Neural progenitor cell (in vitro differentiated cells): Measurements from ENCODE around the gene PRCD. TPM values are rescaled to one million over a fixed set of nuclear protein-coding genes. Genes with fewer than 3 reads are reported as not detected.

Source experiments
- DNase-seq: peaks from one replicate; pipeline ENCODE4 v3.0.0-alpha.2; 2016; ENCODE audit warnings: low spot score
- H2AFZ ChIP-seq: fragments of 200-600 bp; sonication (generic); replicated peaks from 2 replicates; pipeline ENCODE4 v1.6.1; 2016; ENCODE audit warnings: antibody characterized with exemption
- H3F3A ChIP-seq: fragments of 200-600 bp; sonication (generic); 2 replicates; pipeline ENCODE4 v1.6.1; 2016; ENCODE audit warnings: antibody characterized with exemption, low read depth
- H3K27ac ChIP-seq: fragments of 200-600 bp; sonication (generic); 2 replicates; pipeline ENCODE4 v1.5.1; 2016; ENCODE audit warnings: mild to moderate bottlenecking
- H3K27me3 ChIP-seq: fragments of 200-600 bp; sonication (generic); 2 replicates; pipeline ENCODE4 v1.6.1; 2016; ENCODE audit warnings: mild to moderate bottlenecking, moderate library complexity
- H3K36me3 ChIP-seq: fragments of 200-600 bp; sonication (generic); 2 replicates; pipeline ENCODE4 v1.5.1; 2016
- H3K4me1 ChIP-seq: fragments of 200-600 bp; sonication (generic); 2 replicates; pipeline ENCODE4 v1.6.1; 2016; ENCODE audit warnings: mixed run types
- H3K4me2 ChIP-seq: fragments of 200-600 bp; sonication (generic); 2 replicates; pipeline ENCODE4 v1.6.1; 2016
- H3K4me3 ChIP-seq: fragments of 200-600 bp; sonication (generic); 2 replicates; pipeline ENCODE4 v1.5.1; 2016
- H3K79me2 ChIP-seq: fragments of 200-600 bp; sonication (generic); 2 replicates; pipeline ENCODE4 v1.6.1; 2016; ENCODE audit warnings: low read depth
- H3K9ac ChIP-seq: fragments of 200-600 bp; sonication (generic); 2 replicates; pipeline ENCODE4 v1.6.1; 2016
- H3K9me3 ChIP-seq: fragments of 200-600 bp; sonication (generic); 2 replicates; pipeline ENCODE4 v1.5.1; 2016; ENCODE audit warnings: low read depth
- H4K20me1 ChIP-seq: fragments of 200-600 bp; sonication (generic); 2 replicates; pipeline ENCODE4 v1.6.1; 2016; ENCODE audit warnings: low read depth
- H3K27ac Mint-ChIP-seq: 3 replicates; pipeline ENCODE4 v1.8.0; 2021; ENCODE audit warnings: mixed read lengths
- H3K27me3 Mint-ChIP-seq: 2 replicates; pipeline ENCODE4 v1.8.0; 2022; ENCODE audit warnings: low read depth, mild to moderate bottlenecking, inconsistent platforms, moderate library complexity, mixed read lengths; ENCODE audit not compliant: insufficient read depth
- H3K36me3 Mint-ChIP-seq: 3 replicates; pipeline ENCODE4 v1.8.0; 2021; ENCODE audit warnings: mixed read lengths
- H3K4me1 Mint-ChIP-seq: 3 replicates; pipeline ENCODE4 v1.8.0; 2021; ENCODE audit warnings: mixed read lengths
- H3K4me3 Mint-ChIP-seq: 3 replicates; pipeline ENCODE4 v1.8.0; 2021; ENCODE audit warnings: mild to moderate bottlenecking, moderate library complexity, mixed read lengths
- H3K9me3 Mint-ChIP-seq: 3 replicates; pipeline ENCODE4 v1.8.0; 2020; ENCODE audit warnings: mixed read lengths
- EZH2 ChIP-seq: fragments of 200-600 bp; sonication (generic); IDR thresholded peaks from 2 replicates; pipeline ENCODE4 v1.6.1; 2017; ENCODE audit warnings: antibody characterized with exemption, mild to moderate bottlenecking, moderate library complexity
- EZH2phosphoT487 ChIP-seq: fragments of 200-600 bp; sonication (generic); IDR thresholded peaks from 2 replicates; pipeline ENCODE4 v1.6.1; 2017; ENCODE audit warnings: antibody characterized with exemption
- total RNA-seq: library from RNA; depleted of rRNA; stranded (reverse); fragments of >200 nt; gene quantifications from 2 replicates; pipeline ENCODE4 v1.2.3, GENCODE V29; 2015; ENCODE audit warnings: low replicate concordance
- TF ChIP-seq, protein P1 (sequence below): fragments of 200-600 bp; sonication (generic); IDR thresholded peaks from 2 replicates; pipeline ENCODE4 v1.5.1; 2017; ENCODE audit warnings: antibody characterized with exemption, mild to moderate bottlenecking

Gene PRCD
- total RNA-seq, 1 donor from 2014 or later: not detected

DNA sequence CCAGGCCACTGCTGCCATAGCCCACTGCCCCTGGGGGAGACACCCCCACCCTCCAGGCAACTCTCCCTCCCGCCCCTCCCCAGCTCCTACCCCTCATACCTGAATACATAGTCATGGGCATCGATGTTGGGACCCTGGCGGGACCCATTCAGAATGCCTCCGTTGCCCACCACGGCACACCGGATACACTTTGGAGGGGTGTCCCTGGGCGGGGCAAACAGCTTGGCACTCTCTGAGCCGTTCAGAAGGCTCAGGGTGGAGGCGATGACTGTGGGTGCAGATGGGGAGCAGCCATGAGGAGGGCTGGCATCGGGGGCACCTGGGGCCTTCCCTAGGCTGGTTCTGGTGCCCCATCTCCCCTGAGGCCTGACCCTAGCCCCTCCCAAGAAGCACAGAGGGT is 33.3 kb downstream of the PRCD start:
- no peak for DNase-seq
- peaks cover 13% of the 10 kb centered on the region for H3K4me1 ChIP-seq
- peaks cover 14% of the 10 kb centered on the region for H3K4me1 Mint-ChIP-seq

DNA sequence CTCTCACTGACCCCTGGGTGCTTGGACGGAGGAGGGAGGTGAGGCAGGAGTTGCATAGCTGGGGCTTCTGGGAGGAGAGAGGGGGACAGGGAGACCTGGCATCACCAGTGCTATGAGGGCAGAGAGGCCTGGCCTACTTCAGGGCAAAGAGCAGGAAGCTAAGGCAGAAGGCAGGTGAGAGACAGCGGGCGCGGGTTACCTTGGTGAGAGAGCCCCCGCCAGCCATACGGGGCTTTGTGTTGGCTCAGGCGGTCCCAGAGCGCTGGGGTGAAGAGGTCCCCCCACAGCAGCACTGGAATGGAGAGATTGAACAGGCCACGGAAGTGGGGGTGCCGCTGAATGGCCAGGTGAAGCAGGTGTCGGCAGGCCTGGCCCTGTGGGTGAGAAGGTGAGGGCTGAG is 34.3 kb downstream of the PRCD start:
- H3K4me2 ChIP-seq: no peak overlapping the region
- no peak overlapping the region for H3K4me3 Mint-ChIP-seq
- H3K4me1 ChIP-seq: peaks cover 12% of the 10 kb centered on the region
- peaks cover 7% of the 10 kb centered on the region for H3F3A ChIP-seq
- no peak overlapping the region for H3K4me3 ChIP-seq
- H3K36me3 ChIP-seq: no peaks in the 10 kb centered on the region
- DNase-seq: no peak
- H3K27me3 ChIP-seq: peaks cover 35% of the 10 kb centered on the region
- no peaks in the 10 kb centered on the region for H3K9me3 Mint-ChIP-seq
- no peaks in the 10 kb centered on the region for H3K36me3 Mint-ChIP-seq
- no peak overlapping the region for H3K27ac ChIP-seq
- TF ChIP-seq, protein P1, sequence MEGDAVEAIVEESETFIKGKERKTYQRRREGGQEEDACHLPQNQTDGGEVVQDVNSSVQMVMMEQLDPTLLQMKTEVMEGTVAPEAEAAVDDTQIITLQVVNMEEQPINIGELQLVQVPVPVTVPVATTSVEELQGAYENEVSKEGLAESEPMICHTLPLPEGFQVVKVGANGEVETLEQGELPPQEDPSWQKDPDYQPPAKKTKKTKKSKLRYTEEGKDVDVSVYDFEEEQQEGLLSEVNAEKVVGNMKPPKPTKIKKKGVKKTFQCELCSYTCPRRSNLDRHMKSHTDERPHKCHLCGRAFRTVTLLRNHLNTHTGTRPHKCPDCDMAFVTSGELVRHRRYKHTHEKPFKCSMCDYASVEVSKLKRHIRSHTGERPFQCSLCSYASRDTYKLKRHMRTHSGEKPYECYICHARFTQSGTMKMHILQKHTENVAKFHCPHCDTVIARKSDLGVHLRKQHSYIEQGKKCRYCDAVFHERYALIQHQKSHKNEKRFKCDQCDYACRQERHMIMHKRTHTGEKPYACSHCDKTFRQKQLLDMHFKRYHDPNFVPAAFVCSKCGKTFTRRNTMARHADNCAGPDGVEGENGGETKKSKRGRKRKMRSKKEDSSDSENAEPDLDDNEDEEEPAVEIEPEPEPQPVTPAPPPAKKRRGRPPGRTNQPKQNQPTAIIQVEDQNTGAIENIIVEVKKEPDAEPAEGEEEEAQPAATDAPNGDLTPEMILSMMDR: no peak
- no peak for TF ChIP-seq EZH2
- TF ChIP-seq EZH2phosphoT487: no peak
- no peaks in the 10 kb centered on the region for H3K79me2 ChIP-seq
- no peak overlapping the region for H3K9ac ChIP-seq
- H3K27me3 Mint-ChIP-seq: peaks cover 3% of the 10 kb centered on the region
- H3K27ac Mint-ChIP-seq: no peak overlapping the region
- H2AFZ ChIP-seq: no peak overlapping the region
- H3K9me3 ChIP-seq: no peaks in the 10 kb centered on the region
- H3K4me1 Mint-ChIP-seq: peaks cover 11% of the 10 kb centered on the region
- peaks cover 18% of the 10 kb centered on the region for H4K20me1 ChIP-seq

More for the DNA sequence above, 33.3 kb downstream of the PRCD start:
- Histone ChIP-seq H3K4me2 (no peak overlapping the region), H3K9me3 (no peaks in the 10 kb centered on the region), H3K27me3 (peaks cover 24% of the 10 kb centered on the region), H3K9ac (no peak overlapping the region), H3F3A (peaks cover 9% of the 10 kb centered on the region), H3K27ac (no peak overlapping the region), H2AFZ (no peak overlapping the region), H3K36me3 (no peaks in the 10 kb centered on the region), H3K79me2 (no peaks in the 10 kb centered on the region), H4K20me1 (peaks cover 26% of the 10 kb centered on the region), H3K4me3 (no peak overlapping the region)
- Mint-ChIP-seq H3K4me3 (no peak overlapping the region), H3K36me3 (no peaks in the 10 kb centered on the region), H3K9me3 (no peaks in the 10 kb centered on the region), H3K27ac (no peak overlapping the region), H3K27me3 (peaks cover 3% of the 10 kb centered on the region)
- TF ChIP-seq EZH2 (no peak), EZH2phosphoT487 (no peak)
- TF ChIP-seq, protein P1: no peak

DNA sequence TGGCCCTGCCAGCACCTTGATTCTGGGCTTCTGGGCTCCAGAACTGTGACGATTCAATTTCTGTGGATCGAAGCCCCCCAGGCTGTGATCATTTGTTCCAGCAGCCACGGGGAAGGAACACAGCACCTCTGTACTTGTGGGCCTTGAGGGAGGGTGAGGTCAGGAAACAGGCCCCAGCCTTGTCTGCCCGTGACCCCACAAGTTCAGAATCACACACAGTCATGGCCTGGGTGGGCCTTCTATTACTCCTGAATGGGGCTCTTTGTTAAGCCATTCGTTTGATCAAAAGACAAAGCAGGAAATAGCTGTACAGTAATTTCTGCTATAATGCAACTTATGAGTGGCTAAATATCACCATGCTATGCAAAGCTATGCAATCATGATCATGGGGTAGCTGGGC is 35.7 kb downstream of the PRCD start:
- Histone ChIP-seq H3K9ac (no peak overlapping the region), H3K4me2 (no peak overlapping the region), H3K36me3 (no peaks in the 10 kb centered on the region), H3F3A (peaks cover 1% of the 10 kb centered on the region), H3K27me3 (peaks cover 40% of the 10 kb centered on the region), H3K4me3 (no peak overlapping the region), H2AFZ (no peak overlapping the region), H3K79me2 (no peaks in the 10 kb centered on the region), H3K4me1 (peaks cover 2% of the 10 kb centered on the region), H4K20me1 (peaks cover 5% of the 10 kb centered on the region), H3K9me3 (no peaks in the 10 kb centered on the region), H3K27ac (no peak overlapping the region)
- H3K36me3 Mint-ChIP-seq: no peaks in the 10 kb centered on the region
- H3K9me3 Mint-ChIP-seq: no peaks in the 10 kb centered on the region
- TF ChIP-seq, protein P1: no peak
- TF ChIP-seq EZH2phosphoT487 (no peak), EZH2 (no peak)
- H3K27me3 Mint-ChIP-seq: peaks cover 8% of the 10 kb centered on the region
- H3K27ac Mint-ChIP-seq: no peak overlapping the region
- no peak for DNase-seq
- H3K4me3 Mint-ChIP-seq: no peak overlapping the region
- H3K4me1 Mint-ChIP-seq: peaks cover under 1% of the 10 kb centered on the region
